A549 (cell line): ENCODE measurements around the gene ZNF23.

Experiments used
- CHD2 ChIP-seq: fragments of 150-350 bp; IDR thresholded peaks from 2 replicates; pipeline ENCODE4 v1.6.1; 2014; ENCODE audit warnings: low read length; ENCODE audit not compliant: partially characterized antibody
- EP300 ChIP-seq, 2 experiments: fragments of >200 bp; sonication (Bioruptor Twin); formaldehyde crosslinking; IDR thresholded peaks; 2 replicates in 1 of 2; 3 replicates in 1 of 2; pipeline ENCODE4 v1.6.1; 2016 to 2017
- FOSL2 ChIP-seq, 2 experiments: fragments of 450-650 bp in 1 of 2; fragments of >200 bp in 1 of 2; sonication (Bioruptor Twin) in 1 of 2; formaldehyde crosslinking; IDR thresholded peaks; 2 replicates each; pipeline versions ENCODE4 v1.5.0 to v1.6.1; 2016 to 2020; ENCODE audit warnings: mild to moderate bottlenecking in 1 of 2, moderate library complexity in 1 of 2
- HDAC2 ChIP-seq: fragments of 200-600 bp; sonication (generic); IDR thresholded peaks from 2 replicates; pipeline ENCODE4 v1.6.1; 2016
- POLR2A ChIP-seq: IDR thresholded peaks from 2 replicates; pipeline ENCODE4 v1.6.1; 2012; ENCODE audit warnings: mild to moderate bottlenecking, low read length
- RAD21 ChIP-seq, 2 experiments: fragments of >200 bp in 1 of 2; sonication (Bioruptor Twin) in 1 of 2; formaldehyde crosslinking in 1 of 2; IDR thresholded peaks in 1 of 2; conservative IDR thresholded peaks in 1 of 2; 2 replicates in 1 of 2; 3 replicates in 1 of 2; pipeline ENCODE4 v1.6.1; 2012 to 2018; ENCODE audit warnings: inconsistent platforms in 1 of 2
- RARB ChIP-seq: fragments of 250-450 bp; sonication (Bioruptor Pico); IDR thresholded peaks from 2 replicates; pipeline ENCODE4 v1.8.0; 2021; ENCODE audit warnings: mild to moderate bottlenecking, moderate library complexity
- TF ChIP-seq, protein P1 (sequence below): fragments of 450-650 bp; IDR thresholded peaks from 2 replicates; pipeline ENCODE4 v1.6.1; 2014; ENCODE audit warnings: antibody characterized with exemption
- TF ChIP-seq, protein P2 (sequence below): fragments of >200 bp; sonication (Bioruptor Twin); formaldehyde crosslinking; IDR thresholded peaks from 3 replicates; pipeline ENCODE4 v1.5.1; 2016
- TF ChIP-seq, protein P3 (sequence below): IDR thresholded peaks from 2 replicates; pipeline ENCODE4 v1.6.1; 2012
- TF ChIP-seq, protein P4 (sequence below): fragments of >200 bp; sonication (Bioruptor Twin); formaldehyde crosslinking; IDR thresholded peaks from 3 replicates; pipeline ENCODE4 v1.6.1; 2016
- TF ChIP-seq, protein P5 (sequence below): IDR thresholded peaks from 2 replicates; pipeline ENCODE4 v1.6.1; 2012; ENCODE audit warnings: low read depth, borderline replicate concordance
- TF ChIP-seq, protein P6 (sequence below): fragments of 150-350 bp; IDR thresholded peaks from 2 replicates; pipeline ENCODE4 v1.6.1; 2014; ENCODE audit warnings: low read depth, mild to moderate bottlenecking, low read length

DNA sequence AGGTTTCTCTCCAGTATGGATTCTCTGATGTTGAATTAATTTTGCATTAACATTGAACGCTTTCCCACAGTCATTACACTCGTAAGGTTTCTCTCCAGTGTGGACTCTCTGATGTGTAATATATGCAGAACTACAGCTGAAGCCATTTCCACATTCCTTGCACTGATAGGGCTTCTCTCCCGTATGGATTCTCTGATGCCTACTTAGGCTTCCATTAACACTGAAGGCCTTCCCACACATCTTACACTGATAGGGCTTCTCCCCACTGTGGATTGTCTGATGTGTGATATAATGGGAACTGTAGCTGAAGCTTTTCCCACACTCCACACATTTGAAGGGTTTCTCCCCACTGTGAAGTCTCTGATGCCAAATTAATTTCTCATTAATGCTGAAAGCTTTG is 13.0 kb downstream of the ZNF23 start:
- TF ChIP-seq, protein P1, sequence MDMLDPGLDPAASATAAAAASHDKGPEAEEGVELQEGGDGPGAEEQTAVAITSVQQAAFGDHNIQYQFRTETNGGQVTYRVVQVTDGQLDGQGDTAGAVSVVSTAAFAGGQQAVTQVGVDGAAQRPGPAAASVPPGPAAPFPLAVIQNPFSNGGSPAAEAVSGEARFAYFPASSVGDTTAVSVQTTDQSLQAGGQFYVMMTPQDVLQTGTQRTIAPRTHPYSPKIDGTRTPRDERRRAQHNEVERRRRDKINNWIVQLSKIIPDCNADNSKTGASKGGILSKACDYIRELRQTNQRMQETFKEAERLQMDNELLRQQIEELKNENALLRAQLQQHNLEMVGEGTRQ: no peak
- TF ChIP-seq, protein P2, sequence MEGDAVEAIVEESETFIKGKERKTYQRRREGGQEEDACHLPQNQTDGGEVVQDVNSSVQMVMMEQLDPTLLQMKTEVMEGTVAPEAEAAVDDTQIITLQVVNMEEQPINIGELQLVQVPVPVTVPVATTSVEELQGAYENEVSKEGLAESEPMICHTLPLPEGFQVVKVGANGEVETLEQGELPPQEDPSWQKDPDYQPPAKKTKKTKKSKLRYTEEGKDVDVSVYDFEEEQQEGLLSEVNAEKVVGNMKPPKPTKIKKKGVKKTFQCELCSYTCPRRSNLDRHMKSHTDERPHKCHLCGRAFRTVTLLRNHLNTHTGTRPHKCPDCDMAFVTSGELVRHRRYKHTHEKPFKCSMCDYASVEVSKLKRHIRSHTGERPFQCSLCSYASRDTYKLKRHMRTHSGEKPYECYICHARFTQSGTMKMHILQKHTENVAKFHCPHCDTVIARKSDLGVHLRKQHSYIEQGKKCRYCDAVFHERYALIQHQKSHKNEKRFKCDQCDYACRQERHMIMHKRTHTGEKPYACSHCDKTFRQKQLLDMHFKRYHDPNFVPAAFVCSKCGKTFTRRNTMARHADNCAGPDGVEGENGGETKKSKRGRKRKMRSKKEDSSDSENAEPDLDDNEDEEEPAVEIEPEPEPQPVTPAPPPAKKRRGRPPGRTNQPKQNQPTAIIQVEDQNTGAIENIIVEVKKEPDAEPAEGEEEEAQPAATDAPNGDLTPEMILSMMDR: no peak
- TF ChIP-seq, protein P3, sequence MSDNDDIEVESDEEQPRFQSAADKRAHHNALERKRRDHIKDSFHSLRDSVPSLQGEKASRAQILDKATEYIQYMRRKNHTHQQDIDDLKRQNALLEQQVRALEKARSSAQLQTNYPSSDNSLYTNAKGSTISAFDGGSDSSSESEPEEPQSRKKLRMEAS: no peak
- no peak for TF ChIP-seq FOSL2 (IDR thresholded peaks at IDR 0.05)
- TF ChIP-seq FOSL2 (CRISPR knock-in tag; IDR thresholded peaks at IDR 0.05): no peak
- TF ChIP-seq EP300 (IDR thresholded peaks at IDR 0.05): no peak
- TF ChIP-seq, protein P4, sequence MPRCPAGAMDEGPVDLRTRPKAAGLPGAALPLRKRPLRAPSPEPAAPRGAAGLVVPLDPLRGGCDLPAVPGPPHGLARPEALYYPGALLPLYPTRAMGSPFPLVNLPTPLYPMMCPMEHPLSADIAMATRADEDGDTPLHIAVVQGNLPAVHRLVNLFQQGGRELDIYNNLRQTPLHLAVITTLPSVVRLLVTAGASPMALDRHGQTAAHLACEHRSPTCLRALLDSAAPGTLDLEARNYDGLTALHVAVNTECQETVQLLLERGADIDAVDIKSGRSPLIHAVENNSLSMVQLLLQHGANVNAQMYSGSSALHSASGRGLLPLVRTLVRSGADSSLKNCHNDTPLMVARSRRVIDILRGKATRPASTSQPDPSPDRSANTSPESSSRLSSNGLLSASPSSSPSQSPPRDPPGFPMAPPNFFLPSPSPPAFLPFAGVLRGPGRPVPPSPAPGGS: no peak
- TF ChIP-seq CHD2: no peak
- TF ChIP-seq, protein P5, sequence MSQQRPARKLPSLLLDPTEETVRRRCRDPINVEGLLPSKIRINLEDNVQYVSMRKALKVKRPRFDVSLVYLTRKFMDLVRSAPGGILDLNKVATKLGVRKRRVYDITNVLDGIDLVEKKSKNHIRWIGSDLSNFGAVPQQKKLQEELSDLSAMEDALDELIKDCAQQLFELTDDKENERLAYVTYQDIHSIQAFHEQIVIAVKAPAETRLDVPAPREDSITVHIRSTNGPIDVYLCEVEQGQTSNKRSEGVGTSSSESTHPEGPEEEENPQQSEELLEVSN: no peak
- no peak for TF ChIP-seq POLR2A
- TF ChIP-seq RAD21 (conservative IDR thresholded peaks at IDR 0.05 in 1 of 2, IDR thresholded peaks at IDR 0.05 in 1 of 2): no peak
- TF ChIP-seq HDAC2: no peak
- no peak for TF ChIP-seq RARB
- TF ChIP-seq, protein P6, sequence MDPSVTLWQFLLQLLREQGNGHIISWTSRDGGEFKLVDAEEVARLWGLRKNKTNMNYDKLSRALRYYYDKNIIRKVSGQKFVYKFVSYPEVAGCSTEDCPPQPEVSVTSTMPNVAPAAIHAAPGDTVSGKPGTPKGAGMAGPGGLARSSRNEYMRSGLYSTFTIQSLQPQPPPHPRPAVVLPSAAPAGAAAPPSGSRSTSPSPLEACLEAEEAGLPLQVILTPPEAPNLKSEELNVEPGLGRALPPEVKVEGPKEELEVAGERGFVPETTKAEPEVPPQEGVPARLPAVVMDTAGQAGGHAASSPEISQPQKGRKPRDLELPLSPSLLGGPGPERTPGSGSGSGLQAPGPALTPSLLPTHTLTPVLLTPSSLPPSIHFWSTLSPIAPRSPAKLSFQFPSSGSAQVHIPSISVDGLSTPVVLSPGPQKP: no peak
